Esophagus muscularis mucosa (tissue), 4 donors: ENCODE data around the gene MEF2A. TPM values are rescaled to one million over a fixed set of nuclear protein-coding genes. Genes with fewer than 3 reads are reported as not detected.
"Not testable (repeated sequence)": the region's sequence is repeated elsewhere in the genome, so short reads cannot be mapped to it uniquely, and the experiment has no call there.

Source experiments
- DNase-seq: peaks from one replicate; pipeline ENCODE4 v3.0.0-alpha.2; 2017; ENCODE audit errors: extremely low spot score
- H3K27ac ChIP-seq, 4 donors: fragments of 200-600 bp; sonication (generic); replicated peaks in 1 of 4; 1 replicate in 3 of 4; 2 replicates in 1 of 4; pipeline ENCODE4 v1.5.1; 2016 to 2019; ENCODE audit warnings: mild to moderate bottlenecking in 1 of 4
- H3K27me3 ChIP-seq, 4 donors: fragments of 200-600 bp; sonication (generic); one replicate each; pipeline versions ENCODE4 v1.5.1 to v1.6.0; 2016 to 2019
- H3K36me3 ChIP-seq, 4 donors: fragments of 200-600 bp; sonication (generic); one replicate each; pipeline ENCODE4 v1.5.1; 2016 to 2019
- H3K4me1 ChIP-seq, 4 donors: fragments of 200-600 bp; sonication (generic); one replicate each; pipeline ENCODE4 v1.5.1; 2016 to 2019
- H3K4me3 ChIP-seq, 4 donors: fragments of 200-600 bp; sonication (generic); 1 replicate in 2 of 4; 2 replicates in 2 of 4; pipeline ENCODE4 v1.5.1; 2016 to 2019; ENCODE audit warnings: mild to moderate bottlenecking in 4 of 4, moderate library complexity in 1 of 4
- H3K9me3 ChIP-seq, 4 donors: fragments of 200-600 bp; sonication (generic); 1 replicate in 3 of 4; 2 replicates in 1 of 4; pipeline ENCODE4 v1.5.1; 2016 to 2019
- EP300 ChIP-seq: sonication (generic); formaldehyde crosslinking; IDR thresholded peaks from one replicate; pipeline ENCODE4 v1.6.1; 2017; ENCODE audit warnings: antibody characterized with exemption
- POLR2A ChIP-seq: fragments of 450-650 bp; IDR thresholded peaks from one replicate; pipeline ENCODE4 v1.6.1; 2017; ENCODE audit warnings: antibody characterized with exemption, moderate library complexity, mild to moderate bottlenecking, low read depth
- POLR2AphosphoS5 ChIP-seq, 2 donors: sonication (generic); formaldehyde crosslinking; IDR thresholded peaks; one replicate each; pipeline ENCODE4 v1.6.1; 2017; ENCODE audit warnings: antibody characterized with exemption in 2 of 2
- WGBS: methylation state at CpG from one replicate; pipeline ENCODE4 v1.1.5; 2018; 5-methylcytosine and 5-hydroxymethylcytosine counted together
- intact Hi-C: fragments of 100-400 bp; cut with DNase I; formaldehyde crosslinking; loops from one replicate; pipeline ENCODE4 v1.15.1; 2023
- total RNA-seq, 4 donors: library from RNA; depleted of rRNA; stranded (reverse); fragments of >200 nt; gene quantifications; one replicate each; pipeline versions ENCODE4 v1.1.0 to v1.2.1, GENCODE V29; 2016
- TF ChIP-seq, protein P1 (sequence below), 3 experiments: fragments of 200-600 bp in 2 of 3; fragments of 450-650 bp in 1 of 3; sonication (generic) in 2 of 3; IDR thresholded peaks; one replicate each; pipeline ENCODE4 v1.5.1; 2017 to 2019; ENCODE audit warnings: antibody characterized with exemption in 3 of 3, mild to moderate bottlenecking in 2 of 3, moderate library complexity in 1 of 3

The MEF2A gene
- total RNA-seq, 4 donors from 2014 or later: 63.1 to 76.7 (median 73.3) TPM

- H3K4me1 ChIP-seq: peaks cover 27 to 48% (median 36%) of the 10 kb centered on the region in 4 donors
- WGBS: 12% methylated on average over 18 of the region's 18 CpGs
- H3K36me3 ChIP-seq: peaks cover 0 to 21% (median 19%) of the 10 kb centered on the region in 4 donors
- TF ChIP-seq, protein P1, sequence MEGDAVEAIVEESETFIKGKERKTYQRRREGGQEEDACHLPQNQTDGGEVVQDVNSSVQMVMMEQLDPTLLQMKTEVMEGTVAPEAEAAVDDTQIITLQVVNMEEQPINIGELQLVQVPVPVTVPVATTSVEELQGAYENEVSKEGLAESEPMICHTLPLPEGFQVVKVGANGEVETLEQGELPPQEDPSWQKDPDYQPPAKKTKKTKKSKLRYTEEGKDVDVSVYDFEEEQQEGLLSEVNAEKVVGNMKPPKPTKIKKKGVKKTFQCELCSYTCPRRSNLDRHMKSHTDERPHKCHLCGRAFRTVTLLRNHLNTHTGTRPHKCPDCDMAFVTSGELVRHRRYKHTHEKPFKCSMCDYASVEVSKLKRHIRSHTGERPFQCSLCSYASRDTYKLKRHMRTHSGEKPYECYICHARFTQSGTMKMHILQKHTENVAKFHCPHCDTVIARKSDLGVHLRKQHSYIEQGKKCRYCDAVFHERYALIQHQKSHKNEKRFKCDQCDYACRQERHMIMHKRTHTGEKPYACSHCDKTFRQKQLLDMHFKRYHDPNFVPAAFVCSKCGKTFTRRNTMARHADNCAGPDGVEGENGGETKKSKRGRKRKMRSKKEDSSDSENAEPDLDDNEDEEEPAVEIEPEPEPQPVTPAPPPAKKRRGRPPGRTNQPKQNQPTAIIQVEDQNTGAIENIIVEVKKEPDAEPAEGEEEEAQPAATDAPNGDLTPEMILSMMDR (IDR thresholded peaks at IDR 0.05): no peak
- TF ChIP-seq POLR2AphosphoS5 (IDR thresholded peaks at IDR 0.05): no peak
- no peak for TF ChIP-seq POLR2A
- TF ChIP-seq EP300: no peak
- intact Hi-C loops: no loop called here
- peak overlapping the region; percentile 86 to 97 (median 92) for H3K4me3 ChIP-seq
- peak overlapping the region; percentile 90 to 94 (median 92) for H3K27ac ChIP-seq
- no peak for DNase-seq
- no peaks in the 10 kb centered on the region for H3K9me3 ChIP-seq
- no peaks in the 10 kb centered on the region for H3K27me3 ChIP-seq
These were observed 166.5 kb downstream of the MEF2A start for GRCh38 chr15:99732124-99732750.

- peak overlapping the region; percentile 90 to 94 (median 92) for H3K27ac ChIP-seq
- H3K27me3 ChIP-seq: no peaks in the 10 kb centered on the region
- TF ChIP-seq POLR2A (no peak), EP300 (no peak), POLR2AphosphoS5 (IDR thresholded peaks at IDR 0.05) (no peak)
- TF ChIP-seq, protein P1 (IDR thresholded peaks at IDR 0.05): no peak
- H3K4me1 ChIP-seq: peaks cover 27 to 48% (median 36%) of the 10 kb centered on the region in 4 donors
- H3K4me3 ChIP-seq: peak overlapping the region; percentile 86 to 97 (median 92)
- DNase-seq: no peak
- no peaks in the 10 kb centered on the region for H3K9me3 ChIP-seq
- WGBS: 0% methylated on average over 13 of the region's 46 CpGs
- intact Hi-C loops: no loop called here
- H3K36me3 ChIP-seq: peaks cover 0 to 18% (median 16%) of the 10 kb centered on the region in 4 donors
These were observed 167.0 kb downstream of the MEF2A start for GRCh38 chr15:99732751-99733267.

DNA sequence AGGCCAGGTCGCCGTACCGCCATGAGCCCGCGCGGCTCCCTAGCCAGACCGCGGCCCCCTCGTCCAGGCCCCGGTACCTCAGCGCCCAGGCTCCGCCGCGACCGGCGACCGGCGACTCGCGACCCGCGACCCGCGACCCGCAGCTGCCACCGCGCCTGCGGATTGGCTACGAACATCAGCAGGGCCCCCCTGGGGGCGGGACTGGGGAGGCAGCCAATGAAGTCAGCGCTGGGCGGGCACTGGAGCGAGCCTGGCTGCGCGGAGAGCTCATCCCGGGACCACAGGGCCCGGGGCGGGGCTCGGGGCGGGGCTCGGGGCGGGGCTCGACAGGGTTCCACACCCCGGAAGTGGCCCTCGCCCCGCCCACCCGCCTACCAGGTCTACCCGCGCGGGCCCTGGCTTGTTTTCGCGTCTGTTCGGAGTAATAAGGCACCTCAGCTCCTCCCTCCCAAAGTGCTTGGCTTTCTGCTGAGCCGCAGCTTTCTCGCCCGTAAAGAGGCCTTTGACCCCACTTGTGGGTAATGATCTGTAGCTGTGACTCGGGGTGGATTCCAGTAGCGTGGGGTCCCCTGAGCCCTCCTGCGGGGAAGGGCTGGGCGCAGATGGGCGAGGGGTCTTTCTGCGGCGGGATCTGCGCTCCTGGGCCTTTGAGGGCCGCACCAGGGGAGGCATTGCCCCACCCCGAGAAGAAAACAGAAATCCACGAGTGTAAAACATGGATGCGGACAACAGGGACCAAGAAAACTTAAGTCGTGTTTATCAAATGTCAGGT lies 167.7 kb downstream of the MEF2A start, which contains the start of gene LYSMD4:
Gene LYSMD4 (minus strand): TSS at position 170 of the 772 bp plus-strand sequence. CDS start 1,438 bp downstream, outside the sequence.
- intact Hi-C loops: no loop called here
- TF ChIP-seq POLR2AphosphoS5 (IDR thresholded peaks at IDR 0.05) (peak; percentile 81 to 92), EP300 (no peak), POLR2A (peak; percentile 84)
- TF ChIP-seq, protein P1 (IDR thresholded peaks at IDR 0.05): no peak
- WGBS: 30% methylated on average over 22 of the region's 69 CpGs

DNA sequence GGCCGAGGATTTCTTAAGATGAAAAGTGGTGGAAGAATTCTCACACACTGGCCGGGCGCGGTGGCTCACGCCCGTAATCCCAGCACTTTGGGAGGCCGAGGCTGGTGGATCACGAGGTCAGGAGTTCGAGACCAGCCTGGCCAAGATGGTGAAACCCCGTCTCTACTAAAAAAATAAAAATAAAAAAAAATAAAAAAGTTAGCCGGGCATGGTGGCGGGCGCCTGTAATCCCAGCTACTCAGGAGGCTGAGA lies 168.2 kb downstream of the MEF2A start:
- DNase-seq, H3K27me3 ChIP-seq, H3K36me3 ChIP-seq, H3K9me3 ChIP-seq, intact Hi-C loops: not testable (repeated sequence)
- Histone ChIP-seq H3K4me3 (peak overlapping the region; percentile 86 to 97 (median 92)), H3K27ac (peak overlapping the region; percentile 90 to 94 (median 92)), H3K4me1 (peaks cover 23 to 43% (median 36%) of the 10 kb centered on the region in 4 donors)
- 95% methylated on average over 13 of the region's 13 CpGs for WGBS

More for the DNA sequence above, 167.7 kb downstream of the MEF2A start, which contains the start of gene LYSMD4:
- peaks cover 23 to 48% (median 36%) of the 10 kb centered on the region in 4 donors for H3K4me1 ChIP-seq
- peak within 1 kb of the TSS; percentile 86 to 97 (median 92) for H3K4me3 ChIP-seq
- H3K9me3 ChIP-seq: no peaks in the 10 kb centered on the region
- peak within 1 kb of the TSS; percentile 90 to 94 (median 92) for H3K27ac ChIP-seq
- DNase-seq: peak; percentile 99
- peaks cover 0 to 12% (median 10%) of the 10 kb centered on the region in 4 donors for H3K36me3 ChIP-seq
- no peaks in the 10 kb centered on the region for H3K27me3 ChIP-seq

DNA sequence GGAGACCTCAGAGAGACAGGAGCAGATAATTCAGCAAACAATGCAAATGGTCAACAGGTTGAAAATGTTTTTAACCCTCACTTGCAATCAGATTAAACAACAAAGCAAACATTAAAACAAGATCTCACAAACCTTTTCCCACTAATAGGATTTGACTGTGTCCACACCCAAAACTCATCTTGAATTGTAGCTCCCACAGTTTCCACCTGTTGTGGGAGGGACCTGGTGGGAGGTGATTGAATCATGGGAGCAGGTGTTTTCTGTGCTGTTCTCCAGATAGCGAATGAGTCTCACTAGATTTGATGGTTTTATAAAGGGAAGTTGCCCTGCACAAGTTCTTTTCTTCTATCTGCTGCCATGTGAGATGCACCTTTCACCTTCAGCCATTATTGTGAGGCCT lies 168.8 kb downstream of the MEF2A start:
- Histone ChIP-seq H3K4me3 (no peak overlapping the region), H3K9me3 (no peaks in the 10 kb centered on the region), H3K27me3 (no peaks in the 10 kb centered on the region), H3K27ac (no peak overlapping the region), H3K36me3 (peaks cover 0 to under 1% (median 0%) of the 10 kb centered on the region in 4 donors), H3K4me1 (peaks cover 22 to 37% (median 36%) of the 10 kb centered on the region in 4 donors)
- intact Hi-C loops: no loop called here
- DNase-seq: no peak
- TF ChIP-seq, protein P1 (IDR thresholded peaks at IDR 0.05): no peak
- TF ChIP-seq EP300 (no peak), POLR2AphosphoS5 (IDR thresholded peaks at IDR 0.05) (no peak), POLR2A (no peak)
- 100% methylated on average over 1 of the region's 1 CpG for WGBS
